Glutamatergic neuron (in vitro differentiated cells): ENCODE measurements around the gene RAD51B. TPM values are rescaled to one million over a fixed set of nuclear protein-coding genes. Genes with fewer than 3 reads are reported as not detected.

Source experiments
- DNase-seq: peaks from one replicate; pipeline ENCODE4 v3.0.0; 2022
- H3K27ac Mint-ChIP-seq: one replicate; pipeline ENCODE4 v1.8.0; 2020; ENCODE audit warnings: mild to moderate bottlenecking, mixed read lengths, inconsistent platforms; ENCODE audit not compliant: unreplicated experiment
- H3K27me3 Mint-ChIP-seq: one replicate; pipeline ENCODE4 v1.8.0; 2020; ENCODE audit warnings: mild to moderate bottlenecking, moderate library complexity, mixed read lengths, inconsistent platforms; ENCODE audit not compliant: unreplicated experiment
- H3K36me3 Mint-ChIP-seq: one replicate; pipeline ENCODE4 v1.8.0; 2020; ENCODE audit warnings: mild to moderate bottlenecking, mixed read lengths, inconsistent platforms; ENCODE audit not compliant: unreplicated experiment
- H3K4me1 Mint-ChIP-seq: one replicate; pipeline ENCODE4 v1.8.0; 2020; ENCODE audit warnings: mild to moderate bottlenecking, low read depth, mixed read lengths, inconsistent platforms; ENCODE audit not compliant: unreplicated experiment
- H3K4me3 Mint-ChIP-seq: one replicate; pipeline ENCODE4 v1.8.0; 2020; ENCODE audit warnings: mild to moderate bottlenecking, mixed read lengths, inconsistent platforms; ENCODE audit not compliant: unreplicated experiment
- H3K9me3 Mint-ChIP-seq: one replicate; pipeline ENCODE4 v1.8.0; 2020; ENCODE audit warnings: mild to moderate bottlenecking, moderate library complexity, mixed read lengths, inconsistent platforms; ENCODE audit not compliant: unreplicated experiment
- total RNA-seq: library from RNA; stranded (reverse); fragmentation: NEBNext Ultra II Directional; extraction: Animal tissue kit (Norgen Biotek cat#: 25700); gene quantifications from one replicate; pipeline ENCODE4 v1.2.1, GENCODE V29; 2021; ENCODE audit not compliant: unreplicated experiment
- TF ChIP-seq, protein P1 (sequence below): fragments of 200-600 bp; sonication (generic); IDR thresholded peaks from one replicate; pipeline ENCODE4 v1.5.0; 2021; ENCODE audit not compliant: partially characterized antibody, unreplicated experiment

RAD51B gene
- total RNA-seq, 1 donor from 2014 or later, result 9.7 TPM

DNA sequence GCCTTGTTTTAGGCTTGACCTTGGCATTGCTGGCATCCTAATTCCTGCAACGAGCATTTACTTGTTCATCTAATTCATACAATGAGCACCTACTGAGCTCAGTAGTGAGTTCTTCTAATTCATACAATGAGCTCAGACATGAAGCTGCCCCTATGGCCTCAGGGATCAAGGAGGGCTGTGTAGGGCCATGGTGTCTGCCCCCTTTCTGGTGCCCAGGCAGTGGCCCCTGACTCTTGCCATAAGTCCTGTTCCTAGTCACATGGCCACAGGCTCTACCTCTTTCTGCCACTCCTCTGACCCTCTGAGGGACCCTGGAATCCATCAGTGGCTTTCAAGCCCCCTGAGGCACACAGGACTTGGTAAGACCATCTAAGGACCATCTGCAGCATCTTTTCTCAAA is 824.5 kb downstream of the RAD51B start:
- no peaks in the 10 kb centered on the region for H3K9me3 Mint-ChIP-seq
- H3K27me3 Mint-ChIP-seq, result no peaks in the 10 kb centered on the region
- peaks cover 4% of the 10 kb centered on the region for H3K4me1 Mint-ChIP-seq
- H3K4me3 Mint-ChIP-seq, result no peak overlapping the region
- DNase-seq, result no peak
- peaks cover 32% of the 10 kb centered on the region for H3K36me3 Mint-ChIP-seq
- H3K27ac Mint-ChIP-seq, result no peak overlapping the region
- TF ChIP-seq, protein P1, sequence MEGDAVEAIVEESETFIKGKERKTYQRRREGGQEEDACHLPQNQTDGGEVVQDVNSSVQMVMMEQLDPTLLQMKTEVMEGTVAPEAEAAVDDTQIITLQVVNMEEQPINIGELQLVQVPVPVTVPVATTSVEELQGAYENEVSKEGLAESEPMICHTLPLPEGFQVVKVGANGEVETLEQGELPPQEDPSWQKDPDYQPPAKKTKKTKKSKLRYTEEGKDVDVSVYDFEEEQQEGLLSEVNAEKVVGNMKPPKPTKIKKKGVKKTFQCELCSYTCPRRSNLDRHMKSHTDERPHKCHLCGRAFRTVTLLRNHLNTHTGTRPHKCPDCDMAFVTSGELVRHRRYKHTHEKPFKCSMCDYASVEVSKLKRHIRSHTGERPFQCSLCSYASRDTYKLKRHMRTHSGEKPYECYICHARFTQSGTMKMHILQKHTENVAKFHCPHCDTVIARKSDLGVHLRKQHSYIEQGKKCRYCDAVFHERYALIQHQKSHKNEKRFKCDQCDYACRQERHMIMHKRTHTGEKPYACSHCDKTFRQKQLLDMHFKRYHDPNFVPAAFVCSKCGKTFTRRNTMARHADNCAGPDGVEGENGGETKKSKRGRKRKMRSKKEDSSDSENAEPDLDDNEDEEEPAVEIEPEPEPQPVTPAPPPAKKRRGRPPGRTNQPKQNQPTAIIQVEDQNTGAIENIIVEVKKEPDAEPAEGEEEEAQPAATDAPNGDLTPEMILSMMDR, result no peak

DNA sequence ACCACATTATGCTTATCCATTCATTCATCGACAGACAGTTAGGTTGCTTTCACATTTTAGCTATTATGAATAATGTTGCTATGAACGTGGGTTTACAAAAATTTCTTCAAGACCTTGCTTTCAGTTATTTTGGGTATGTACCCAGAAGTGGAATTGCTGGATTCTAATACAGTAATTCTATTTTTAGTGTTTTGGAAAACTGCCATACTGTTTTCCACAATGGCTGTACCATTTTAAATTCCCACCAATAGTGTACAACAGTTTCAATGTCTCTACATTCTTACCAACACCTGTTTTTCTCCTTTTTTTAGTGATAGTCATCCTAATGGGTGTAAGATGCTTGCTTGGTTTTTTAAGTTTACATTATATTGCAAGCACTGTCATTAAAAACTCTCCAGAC is 825.8 kb downstream of the RAD51B start:
- Mint-ChIP-seq H3K4me1 (peaks cover 7% of the 10 kb centered on the region), H3K4me3 (no peak overlapping the region), H3K27me3 (peaks cover 3% of the 10 kb centered on the region)

DNA sequence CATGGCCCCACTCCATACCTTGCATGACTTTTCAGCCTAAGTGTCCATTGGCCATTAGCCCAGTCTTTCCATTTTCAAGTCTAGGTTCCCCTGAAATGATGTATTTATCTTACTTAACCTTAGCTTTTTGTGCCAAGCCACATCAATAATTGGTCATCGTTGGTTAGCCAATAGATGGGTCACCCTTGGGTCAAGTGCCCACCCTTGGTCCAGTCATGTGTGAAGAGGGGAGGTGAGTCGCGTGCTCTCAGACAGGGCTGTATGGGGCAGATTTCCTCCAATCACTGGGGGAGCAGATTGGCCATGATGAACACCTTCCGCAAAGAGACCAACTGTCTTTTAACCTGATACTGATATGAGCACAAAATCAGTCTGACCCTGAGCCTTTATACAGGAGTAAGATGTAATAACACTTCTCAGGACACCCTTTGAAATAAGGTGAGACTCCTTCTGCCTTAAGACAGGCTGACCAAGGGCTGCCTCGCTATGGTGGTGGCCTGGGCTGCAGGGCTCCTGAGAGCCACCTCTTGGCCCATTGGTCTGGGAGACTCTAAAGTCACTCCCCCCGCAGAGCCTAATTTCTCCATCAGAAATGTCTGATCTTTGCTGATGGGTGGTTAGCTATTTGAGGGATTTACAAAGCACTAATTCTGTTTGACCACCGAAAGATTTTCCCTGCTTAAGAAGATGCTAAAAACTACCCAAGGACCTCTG is 830.1 kb downstream of the RAD51B start:
- Mint-ChIP-seq H3K36me3 (peaks cover 8% of the 10 kb centered on the region), H3K27me3 (peaks cover 5% of the 10 kb centered on the region), H3K9me3 (no peaks in the 10 kb centered on the region), H3K4me1 (peaks cover 8% of the 10 kb centered on the region), H3K27ac (no peak overlapping the region), H3K4me3 (no peak overlapping the region)
- no peak for DNase-seq
- TF ChIP-seq, protein P1, result no peak

More for the DNA sequence above, 825.8 kb downstream of the RAD51B start:
- H3K9me3 Mint-ChIP-seq, result no peaks in the 10 kb centered on the region
- no peak for DNase-seq
- TF ChIP-seq, protein P1, result no peak
- peaks cover 31% of the 10 kb centered on the region for H3K36me3 Mint-ChIP-seq
- no peak overlapping the region for H3K27ac Mint-ChIP-seq

DNA sequence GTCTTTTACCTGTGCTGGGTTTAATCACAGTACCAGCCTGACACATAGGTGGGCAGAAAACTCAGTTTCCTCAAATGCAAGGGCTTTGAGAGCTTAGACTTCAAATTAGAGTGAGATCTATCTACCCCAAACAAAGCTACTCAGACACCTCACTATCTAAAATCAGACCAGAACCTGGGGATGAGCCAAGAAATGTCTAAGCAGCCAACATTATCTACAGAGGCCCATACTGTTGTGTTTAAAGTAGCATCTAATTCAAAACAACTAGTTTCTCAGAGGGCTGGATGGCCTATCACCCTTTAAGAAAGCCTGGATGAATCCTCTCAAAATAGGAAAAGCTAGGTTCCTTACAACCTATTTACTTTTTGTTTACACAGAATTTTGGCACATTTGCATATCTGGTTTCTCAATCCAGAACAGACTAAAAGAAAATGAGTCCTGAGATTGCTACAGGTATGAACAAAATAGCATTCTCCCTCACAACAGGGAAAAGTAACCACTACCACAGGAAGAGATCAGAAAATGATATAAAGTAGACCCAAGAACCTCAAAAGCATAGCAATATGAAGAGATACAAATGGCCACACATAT is 830.9 kb downstream of the RAD51B start:
- H3K36me3 Mint-ChIP-seq, result peaks cover 6% of the 10 kb centered on the region
- DNase-seq, result no peak
- no peaks in the 10 kb centered on the region for H3K9me3 Mint-ChIP-seq
- no peak overlapping the region for H3K27ac Mint-ChIP-seq
- TF ChIP-seq, protein P1, result no peak
- no peak overlapping the region for H3K4me3 Mint-ChIP-seq
- peaks cover 13% of the 10 kb centered on the region for H3K4me1 Mint-ChIP-seq
- peaks cover 5% of the 10 kb centered on the region for H3K27me3 Mint-ChIP-seq

DNA sequence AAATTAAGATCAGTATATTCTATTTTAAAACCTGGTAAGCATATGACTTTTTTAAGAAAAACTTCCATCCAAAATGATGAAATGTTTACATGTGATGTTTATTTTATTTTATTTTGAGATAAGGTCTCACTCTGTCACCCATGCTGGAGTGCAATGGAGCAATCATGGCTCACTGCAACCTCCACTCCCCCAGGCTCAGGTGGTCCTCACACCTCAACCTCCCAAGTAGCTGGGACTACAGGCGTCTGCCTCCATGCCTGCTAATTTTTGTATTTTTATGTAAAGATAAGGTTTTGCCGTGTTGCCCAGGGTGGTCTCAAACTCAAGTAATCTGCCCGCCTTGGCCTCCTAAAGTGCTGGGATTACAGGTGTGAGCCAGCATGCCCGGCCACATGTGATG is 831.5 kb downstream of the RAD51B start:
- peaks cover 5% of the 10 kb centered on the region for H3K27me3 Mint-ChIP-seq
- no peaks in the 10 kb centered on the region for H3K9me3 Mint-ChIP-seq
- peaks cover 13% of the 10 kb centered on the region for H3K4me1 Mint-ChIP-seq
- TF ChIP-seq, protein P1, result no peak
- H3K4me3 Mint-ChIP-seq, result no peak overlapping the region
- DNase-seq, result no peak
- H3K27ac Mint-ChIP-seq, result no peak overlapping the region
- peaks cover 6% of the 10 kb centered on the region for H3K36me3 Mint-ChIP-seq
